HK-2 (cell line): ENCODE measurements around the gene NHSL2.
A peak's percentile ranks its signal among the peaks of the same experiment; 100 is the strongest.

Experiments
- DNase-seq: peaks from one replicate; pipeline ENCODE4 v3.0.0-alpha.2; 2018; ENCODE audit not compliant: unreplicated experiment

Gene NHSL2

DNA sequence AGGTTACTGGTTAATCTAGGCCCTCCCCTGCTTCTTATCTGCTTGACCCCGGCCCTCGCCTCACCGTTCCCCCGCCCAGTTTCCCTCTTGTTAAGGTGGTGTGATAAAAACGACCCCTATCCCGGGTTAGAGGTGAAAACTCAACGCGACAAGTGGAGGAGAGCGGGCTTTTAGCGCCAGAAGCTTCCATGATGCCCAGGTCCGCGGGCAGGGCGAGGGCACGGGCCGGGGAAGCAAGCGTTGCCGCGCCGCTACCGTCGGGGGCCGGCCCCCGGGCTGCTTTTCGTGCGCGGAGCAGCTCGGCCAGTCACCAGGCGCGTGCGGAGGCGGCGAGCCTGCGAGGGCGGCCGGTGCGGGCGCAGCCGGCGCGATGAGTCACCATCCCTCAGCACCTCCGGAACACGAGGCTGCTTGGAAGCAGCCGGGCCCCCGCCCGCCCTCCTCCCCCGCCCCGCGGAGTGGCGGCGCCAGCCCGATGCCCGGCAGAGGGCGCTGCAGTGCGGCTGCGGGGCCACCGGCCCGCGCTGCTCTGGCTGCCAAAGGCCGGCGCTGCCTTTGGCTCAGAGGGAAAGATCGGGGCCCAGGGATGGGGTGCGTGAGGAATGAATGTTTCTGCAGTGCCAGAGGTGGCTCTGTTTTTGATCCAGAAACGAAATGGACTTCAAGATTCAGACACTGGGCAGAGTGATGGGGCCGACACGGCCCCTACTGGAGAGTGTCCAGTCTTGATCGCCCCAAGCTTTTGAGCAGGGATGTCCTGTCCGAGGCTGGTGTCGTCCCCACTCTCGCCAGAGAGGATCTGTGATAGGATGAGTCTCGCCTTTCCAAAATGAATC is 107.8 kb downstream of the NHSL2 start:
- peak; percentile 85 for DNase-seq

DNA sequence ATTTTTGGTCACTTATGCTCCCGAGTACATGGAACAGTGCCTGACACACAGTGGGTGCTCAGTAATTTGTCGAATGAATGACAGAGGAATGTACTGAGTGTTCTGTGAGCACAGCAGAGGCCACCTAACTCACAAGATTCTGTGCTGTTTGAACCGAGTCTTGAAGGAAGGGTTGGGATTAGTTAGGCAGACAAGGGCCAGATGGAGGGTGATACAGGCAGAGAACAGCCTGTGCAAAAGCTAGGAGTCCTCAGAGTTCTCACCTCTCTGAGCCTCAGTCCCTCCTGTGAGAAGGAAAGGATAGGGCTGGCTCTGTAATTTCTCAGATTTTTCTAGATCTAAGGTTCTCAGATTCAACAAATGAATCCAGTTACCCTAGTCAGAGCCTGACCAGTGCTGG is 108.8 kb downstream of the NHSL2 start:
- DNase-seq: no peak

DNA sequence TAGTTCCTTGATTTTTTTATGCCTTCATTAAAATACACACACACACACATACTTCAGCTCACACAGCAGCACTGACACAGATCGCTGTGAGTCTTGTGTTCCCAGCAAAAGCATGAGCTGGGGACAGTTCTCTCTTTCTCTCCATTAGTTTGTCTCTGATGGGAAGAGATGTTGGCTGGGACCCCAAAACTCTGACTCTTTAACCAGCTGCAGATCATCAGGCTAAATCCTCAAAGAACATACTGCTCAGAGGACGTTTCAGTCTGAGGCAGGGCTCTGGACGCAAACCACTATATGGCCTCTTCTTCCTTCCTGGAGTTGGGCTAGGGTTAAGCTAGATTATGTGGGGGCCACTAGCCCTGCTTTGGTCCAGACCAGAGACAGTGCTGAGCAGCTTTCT is 109.6 kb downstream of the NHSL2 start:
- no peak for DNase-seq

DNA sequence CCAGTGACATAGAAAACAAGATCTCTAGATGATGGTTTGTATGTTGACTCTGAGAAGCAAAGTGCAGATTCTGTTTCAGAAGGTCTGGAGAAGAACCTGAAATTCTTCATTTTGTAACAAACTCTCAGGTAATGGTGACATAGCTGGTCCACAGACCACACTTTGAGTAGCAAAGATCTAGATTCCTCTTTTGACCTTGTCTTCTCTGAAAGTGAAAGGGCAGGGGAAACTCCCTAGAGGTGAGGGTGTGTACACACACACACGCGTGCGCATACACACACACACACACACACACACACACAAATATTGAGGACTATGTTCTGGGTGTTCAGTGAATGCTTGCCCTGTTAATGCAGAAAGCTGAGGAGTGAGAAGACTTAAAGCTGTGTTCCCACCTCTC is 110.1 kb downstream of the NHSL2 start:
- DNase-seq: no peak

DNA sequence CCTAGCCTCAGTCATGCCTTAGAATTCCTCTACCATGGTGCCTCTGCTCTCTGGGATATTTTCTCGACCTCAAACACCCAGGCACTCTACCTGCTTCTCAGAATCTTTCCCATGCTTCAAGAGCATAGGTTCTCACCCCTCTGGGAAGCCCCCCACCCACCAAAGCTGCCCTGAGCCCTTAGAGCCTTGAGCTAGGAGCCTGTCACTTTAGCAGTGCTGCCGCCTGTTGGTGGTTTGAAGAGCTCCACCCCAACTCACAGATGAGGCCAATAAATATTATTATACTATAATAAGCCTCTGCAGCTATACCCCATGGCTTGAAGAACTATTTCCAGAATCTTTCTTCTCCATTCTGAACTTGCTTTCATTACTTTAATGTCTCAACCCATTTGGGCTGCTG is 111.3 kb downstream of the NHSL2 start:
- DNase-seq: no peak

DNA sequence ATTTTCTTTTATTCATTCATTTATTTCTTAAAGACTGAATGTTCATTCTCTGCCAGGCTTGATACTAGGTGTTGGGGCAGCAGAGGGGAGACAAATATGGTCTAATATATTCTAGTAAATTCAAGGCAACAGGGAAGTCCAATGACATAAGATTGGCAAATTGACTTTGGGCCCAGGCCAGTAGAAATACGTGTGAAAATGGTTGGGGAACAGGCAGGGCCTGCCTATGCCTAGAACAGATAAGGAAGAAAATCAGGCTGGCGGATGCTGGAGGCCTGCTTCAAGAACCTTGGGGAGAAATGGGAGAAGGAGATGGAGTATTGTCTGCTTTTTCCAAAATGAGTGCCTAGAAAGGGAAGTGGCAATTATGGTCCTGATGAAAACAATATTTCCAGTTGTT is 112.4 kb downstream of the NHSL2 start:
- no peak for DNase-seq

DNA sequence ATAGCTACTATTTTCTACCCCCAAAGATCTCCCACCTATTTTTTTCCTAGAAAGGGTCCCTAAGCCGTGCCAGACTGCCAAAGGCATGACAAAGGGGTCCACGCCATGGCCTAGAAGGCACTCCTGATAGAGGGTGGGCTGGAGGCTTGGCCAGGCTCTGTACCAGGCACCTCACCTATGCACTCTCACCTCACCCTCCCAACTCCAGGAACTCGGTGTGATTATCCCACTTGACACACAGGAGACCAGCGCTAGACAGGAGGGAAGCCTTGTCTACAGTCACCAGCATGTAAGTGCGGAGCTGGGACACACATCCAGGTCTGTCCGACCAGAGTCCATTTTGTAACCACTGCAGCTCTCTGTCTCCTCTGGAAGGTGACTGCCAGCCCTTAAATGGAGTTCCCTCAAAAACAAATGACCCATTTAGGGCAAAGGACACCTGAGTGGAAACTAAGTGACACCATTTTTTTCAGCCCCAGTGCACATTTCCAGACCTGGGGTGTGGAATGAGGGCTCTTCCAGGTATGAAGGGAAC is 114.7 kb downstream of the NHSL2 start:
- no peak for DNase-seq

DNA sequence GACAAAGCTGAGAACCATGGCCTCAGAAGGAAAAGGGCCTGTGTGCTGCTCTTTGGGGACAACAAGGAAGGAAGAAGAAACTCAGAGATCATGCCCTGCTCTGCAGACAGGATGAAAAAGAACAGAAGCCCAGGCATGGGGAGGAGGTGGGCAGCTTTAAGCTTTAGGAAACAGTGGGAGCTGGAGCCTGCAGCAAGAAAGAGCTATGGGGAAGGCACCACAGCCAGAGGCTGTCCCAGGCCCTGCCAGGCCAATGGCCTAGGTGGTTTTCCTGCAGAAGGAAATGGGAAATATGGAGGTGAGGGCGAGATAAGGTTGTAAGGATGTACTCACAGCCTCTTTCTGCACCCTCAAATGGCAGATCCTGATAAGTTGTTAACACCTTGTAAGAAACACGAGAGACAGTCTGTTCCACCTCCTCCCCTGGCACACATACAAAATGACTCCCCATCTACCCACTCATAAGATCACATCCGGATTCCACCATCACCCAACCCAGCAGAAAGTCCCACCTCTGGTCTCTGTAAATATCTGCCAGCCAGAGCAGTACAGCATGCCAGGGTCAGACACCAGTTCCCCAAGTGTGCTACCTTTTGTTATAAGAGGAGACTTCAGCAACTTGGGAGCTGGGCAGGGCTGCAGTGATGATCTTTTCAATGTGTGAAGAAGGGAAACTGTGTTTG is 115.8 kb downstream of the NHSL2 start:
- no peak for DNase-seq

DNA sequence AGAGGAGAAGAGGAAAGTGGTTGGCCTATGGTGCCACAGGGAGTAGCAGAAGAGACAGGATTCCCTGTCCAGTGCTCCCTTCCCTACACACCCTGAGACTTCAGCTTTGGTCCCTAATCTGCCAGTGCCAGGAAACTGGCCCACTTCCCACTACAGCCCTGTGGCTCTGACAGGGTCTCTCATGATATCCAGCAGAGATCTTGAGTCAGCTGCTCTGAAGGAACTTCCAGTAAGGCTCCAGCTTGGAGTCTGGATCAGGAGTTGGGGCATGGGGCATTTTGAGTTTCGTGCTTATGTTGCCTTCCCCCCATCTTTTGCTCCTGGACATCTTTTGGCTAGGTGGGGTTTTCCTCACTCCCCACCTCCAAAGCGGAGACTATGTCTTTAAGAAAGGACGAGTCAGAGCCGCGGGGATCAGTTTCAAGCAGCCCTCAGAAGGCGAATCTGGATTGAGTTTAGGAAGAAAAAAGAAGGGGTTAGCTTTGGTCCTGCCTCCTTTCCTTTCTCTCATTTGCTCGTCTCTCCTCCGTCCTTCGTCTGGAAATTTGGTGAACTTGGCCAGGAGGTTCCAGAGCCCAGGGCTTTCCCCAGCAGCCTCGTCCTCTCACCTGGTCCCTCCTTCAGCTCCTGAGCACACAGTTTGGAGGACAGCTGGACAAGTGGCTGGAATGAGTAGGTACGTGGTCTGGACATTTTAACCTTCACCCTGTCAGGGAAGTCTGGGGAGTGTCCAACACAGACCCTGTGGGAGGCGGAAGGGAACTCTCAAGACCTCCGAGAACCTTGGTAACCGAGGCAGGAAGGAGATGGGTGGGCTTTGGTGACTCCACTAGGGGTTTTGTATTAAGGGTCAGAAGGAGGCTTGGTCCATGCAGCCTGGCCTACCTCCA is 116.6 kb downstream of the NHSL2 start:
- DNase-seq: no peak

DNA sequence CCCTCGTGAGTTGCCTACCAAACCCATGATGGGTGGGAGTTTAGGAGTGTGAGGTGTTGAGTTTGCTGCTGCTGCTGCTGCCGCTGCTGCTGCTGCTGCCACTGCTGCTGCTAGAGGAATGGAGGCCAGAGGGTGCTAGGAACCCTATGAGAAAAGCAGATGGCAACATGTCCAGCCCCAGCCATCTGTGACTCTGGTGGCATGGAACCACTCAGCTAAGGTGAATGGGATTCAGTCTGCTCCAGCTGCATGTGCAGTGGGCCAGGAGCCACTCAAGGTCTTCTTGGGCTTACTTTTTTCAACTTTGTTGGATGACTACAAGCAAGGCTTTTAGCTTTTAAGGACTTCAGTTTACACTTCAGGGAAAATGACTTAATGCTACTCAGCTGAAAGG is 117.3 kb downstream of the NHSL2 start:
- DNase-seq: no peak

DNA sequence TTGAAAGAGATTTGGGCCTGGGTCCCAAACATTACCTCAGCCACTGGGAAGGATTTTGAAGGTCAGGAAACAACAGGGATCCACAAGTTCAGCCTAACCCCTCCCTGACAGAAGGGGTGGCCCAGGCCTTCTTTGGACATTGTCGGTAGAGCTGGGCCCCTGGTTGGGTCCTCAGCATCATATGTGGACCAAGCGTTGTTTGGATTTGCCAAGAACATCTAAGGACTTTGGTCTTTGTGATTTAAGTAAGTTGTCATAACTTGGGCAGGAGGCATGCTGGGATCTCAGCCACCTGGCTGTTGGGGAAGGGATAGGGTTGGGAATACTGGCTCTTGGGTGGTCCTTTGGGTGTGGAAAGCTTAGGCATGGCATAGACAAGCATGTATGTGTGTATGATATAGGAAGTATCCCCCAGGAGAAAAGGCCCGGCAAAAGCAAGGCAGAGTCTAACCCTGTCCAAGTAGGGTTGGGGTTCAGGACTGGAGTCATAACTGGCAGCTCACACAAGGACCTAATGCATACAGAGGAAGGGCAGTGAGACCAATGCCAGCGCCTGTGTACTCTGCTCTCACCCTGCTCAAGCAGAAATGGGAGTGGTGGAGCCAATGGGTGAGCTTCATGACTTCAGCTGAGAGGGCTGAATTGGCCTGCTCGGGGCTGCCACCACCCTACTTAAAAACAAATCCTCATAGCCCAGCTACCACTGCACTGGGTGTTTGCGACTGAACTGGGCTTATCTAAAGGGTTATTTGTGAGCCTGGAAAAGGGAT is 118.2 kb downstream of the NHSL2 start:
- DNase-seq: no peak

DNA sequence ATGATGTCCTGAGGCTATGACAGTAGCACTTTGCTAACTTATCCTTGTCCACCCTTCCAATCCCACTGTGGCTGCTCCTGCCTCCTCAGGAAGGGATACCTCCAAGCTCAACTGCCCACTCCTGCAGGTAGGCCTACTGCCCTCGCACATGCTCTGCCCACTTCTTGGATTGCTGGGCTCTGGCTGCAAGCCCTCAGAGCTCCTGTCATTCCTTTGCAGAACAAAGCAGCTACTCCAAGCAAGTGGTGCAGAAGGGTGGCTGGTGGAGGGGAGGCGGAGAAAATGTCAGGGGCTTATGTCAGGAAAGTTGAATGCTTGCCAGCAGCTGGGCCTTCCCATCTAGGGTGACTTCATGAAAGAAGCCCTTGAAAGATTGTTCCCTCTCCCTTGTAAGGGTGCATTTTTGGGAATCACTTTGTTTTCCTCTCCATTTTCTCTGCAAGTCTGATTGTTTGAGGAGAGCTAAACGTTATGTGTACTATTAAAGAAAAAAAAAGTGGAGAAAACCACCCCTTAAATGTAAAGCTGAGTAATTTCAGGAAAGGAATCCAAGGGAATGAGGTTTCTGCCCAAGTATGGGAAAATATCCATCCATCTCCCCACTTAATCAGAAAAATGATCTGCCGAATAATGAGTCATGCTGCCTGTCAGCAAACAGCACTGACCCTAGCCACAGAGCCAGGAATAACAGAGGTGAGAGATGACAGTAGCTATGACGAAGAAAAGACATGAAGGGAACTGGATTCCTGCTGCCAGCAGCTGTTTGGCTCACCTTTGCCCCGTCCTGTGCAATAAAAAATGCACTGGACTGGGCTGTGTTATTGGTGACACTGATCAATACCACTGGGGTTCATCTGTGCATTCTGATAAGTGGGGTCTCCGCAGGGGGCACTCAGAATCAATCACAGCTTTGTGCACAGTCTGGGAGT is 119.1 kb downstream of the NHSL2 start:
- DNase-seq: peak; percentile 13

DNA sequence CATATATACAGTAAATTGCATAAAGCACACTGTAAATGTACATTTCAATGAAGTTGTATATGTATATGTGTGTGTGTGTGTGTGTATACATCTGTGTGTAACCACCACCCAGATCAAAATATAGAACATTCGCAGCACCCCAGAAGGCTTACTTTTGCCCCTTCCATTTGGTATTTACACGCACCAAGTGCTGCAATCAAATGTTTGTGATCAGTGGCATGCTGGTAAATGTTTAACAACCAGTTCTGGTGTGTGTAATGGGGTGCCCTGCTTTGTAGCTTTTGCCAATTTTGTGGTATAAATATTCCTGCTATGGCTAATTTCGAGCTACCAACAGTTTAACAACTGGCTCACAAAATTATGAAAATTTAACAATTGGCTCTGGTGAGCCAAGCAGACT is 119.8 kb downstream of the NHSL2 start:
- no peak for DNase-seq

DNA sequence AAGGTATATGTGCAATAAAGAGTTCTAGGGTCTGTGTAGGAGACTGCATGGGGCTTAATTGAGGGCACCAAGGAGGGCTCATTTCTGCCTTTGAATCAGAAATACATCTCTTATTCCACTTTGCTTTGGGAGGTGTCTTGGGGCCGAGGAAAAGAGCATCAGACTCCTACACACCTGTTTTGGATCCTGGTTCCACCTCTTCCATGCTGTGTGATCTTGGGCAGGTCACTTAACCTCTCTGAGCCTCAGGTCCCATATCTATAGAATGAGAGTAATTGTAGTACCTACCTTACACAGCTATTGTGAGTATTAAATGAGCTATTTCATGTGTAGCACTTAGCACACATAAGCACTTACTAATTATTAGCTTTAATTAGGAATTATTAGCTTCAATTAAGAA is 120.5 kb downstream of the NHSL2 start:
- DNase-seq: no peak

DNA sequence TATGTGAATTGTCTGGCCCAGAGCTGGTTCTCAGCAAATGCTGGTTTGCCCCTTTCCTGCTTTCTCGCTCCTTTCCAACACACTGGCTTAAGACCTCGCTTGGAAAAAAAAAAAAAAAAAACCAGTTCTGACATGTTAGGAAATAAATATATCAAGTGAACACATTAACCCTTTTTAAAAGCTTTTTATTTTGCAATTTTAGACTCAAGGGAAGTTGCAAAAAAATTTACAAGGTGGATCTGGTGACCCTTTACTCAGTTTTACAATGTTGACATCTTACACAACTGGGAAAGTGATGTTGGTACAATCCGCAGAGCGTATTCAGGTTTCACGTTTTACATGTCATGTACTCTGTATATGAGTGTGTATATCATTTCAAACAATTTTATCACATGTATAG is 121.0 kb downstream of the NHSL2 start:
- no peak for DNase-seq

DNA sequence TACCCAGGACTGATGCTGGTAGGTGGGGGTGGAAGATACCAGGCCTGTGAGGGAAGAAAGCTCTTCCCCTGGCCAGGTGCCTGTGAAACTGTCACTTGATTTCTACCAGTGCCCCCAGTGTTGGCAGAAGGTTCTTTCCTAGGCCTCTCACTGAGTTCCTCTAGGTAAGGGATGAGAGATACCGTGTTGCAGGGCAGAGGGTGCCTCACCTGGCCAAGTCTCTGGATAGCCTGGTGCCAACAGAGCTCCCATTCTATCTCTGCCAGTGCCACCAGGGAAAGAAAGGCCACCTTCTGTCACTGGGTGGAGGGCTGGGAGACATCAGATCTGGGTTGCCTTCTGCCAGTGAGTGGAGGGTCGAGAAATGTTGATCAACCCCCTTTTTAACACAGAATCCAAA is 127.0 kb downstream of the NHSL2 start:
- no peak for DNase-seq

DNA sequence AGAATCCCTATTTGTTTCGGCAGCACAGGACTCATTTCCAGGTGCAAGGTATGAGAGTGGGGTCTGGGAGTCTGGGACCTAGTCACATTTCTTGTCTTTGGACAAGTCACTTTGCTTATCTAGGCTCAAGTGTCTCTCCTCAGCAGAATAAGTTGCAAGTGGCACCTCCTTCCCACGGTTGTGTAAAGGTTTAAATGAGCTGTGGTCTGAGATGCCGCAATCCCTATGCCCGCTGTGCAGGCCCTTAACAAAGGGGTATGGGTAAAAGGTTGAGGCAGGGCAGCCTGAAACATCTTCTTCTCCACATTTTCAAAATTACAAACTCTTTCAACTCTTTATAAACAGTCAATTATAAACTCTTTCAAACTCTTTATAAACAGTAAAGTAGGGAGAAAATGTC is 127.4 kb downstream of the NHSL2 start:
- no peak for DNase-seq

DNA sequence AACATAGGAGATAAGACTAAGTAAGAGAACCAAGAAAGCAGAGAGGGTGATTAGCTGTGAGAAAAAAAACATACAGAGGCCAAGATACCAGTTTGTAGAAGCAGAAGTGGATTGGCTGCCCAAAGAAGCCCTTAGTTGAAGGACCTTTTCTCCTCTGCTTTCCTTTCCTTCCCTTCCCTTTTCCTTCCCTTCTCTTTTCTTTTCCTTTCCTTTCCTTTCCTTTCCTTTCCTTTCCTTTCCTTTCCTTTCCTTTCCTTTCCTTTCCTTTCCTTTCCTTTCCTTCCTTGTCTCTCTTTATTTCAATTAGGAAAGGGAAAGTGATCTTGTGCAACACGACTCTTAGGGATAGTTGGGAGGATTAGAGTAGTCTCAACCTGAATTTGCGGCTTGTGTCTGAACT is 128.2 kb downstream of the NHSL2 start:
- no peak for DNase-seq

DNA sequence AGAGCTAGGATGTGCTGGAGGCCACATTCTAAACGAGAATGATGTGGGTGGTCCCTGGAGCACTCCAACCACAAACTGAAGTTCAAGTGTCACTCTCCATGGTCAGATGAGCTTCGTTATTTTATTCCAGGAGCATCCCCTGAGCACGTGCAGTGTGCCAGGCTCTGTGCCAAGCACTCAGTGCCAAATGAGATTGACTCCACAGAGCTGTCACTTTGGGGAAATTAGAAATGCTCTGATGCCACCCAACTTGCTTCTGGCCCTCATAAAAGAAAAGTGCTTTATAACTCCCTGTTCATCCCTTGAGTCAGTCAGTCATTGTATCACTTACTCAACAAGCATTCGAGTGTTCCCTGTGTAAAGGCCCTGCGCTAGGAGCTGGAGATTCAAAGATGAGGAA is 129.9 kb downstream of the NHSL2 start:
- no peak for DNase-seq

DNA sequence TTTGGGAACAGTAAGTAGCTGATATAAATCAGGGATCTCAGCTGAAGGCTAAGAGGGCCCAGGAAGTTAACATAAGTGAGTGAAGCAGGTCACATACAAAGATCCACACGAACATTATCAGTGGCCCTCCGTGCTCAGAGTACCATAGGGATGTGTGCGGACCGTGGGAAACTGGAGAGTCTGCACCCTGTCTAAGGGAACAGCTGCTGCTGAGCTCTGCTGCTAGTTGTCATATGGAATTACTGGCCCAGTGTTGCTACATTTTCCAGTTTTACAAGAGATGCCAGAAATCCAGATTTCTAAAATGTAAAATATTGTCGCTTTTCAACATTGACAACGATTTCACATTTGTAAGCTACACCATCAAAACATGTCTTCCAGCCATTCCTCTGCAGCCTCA is 130.5 kb downstream of the NHSL2 start:
- DNase-seq: no peak
